ENCODE data around the gene ASTN2. TPM values are rescaled to one million over a fixed set of nuclear protein-coding genes. Genes with fewer than 3 reads are reported as not detected.

ASTN2 gene
- total RNA-seq, 2 donors from 2014 or later: 113 to 153 TPM

- WGBS: 68% methylated on average over 8 of the region's 8 CpGs
- H3K4me1 ChIP-seq (replicated peaks): no peaks in the 10 kb centered on the region
These were observed 331.3 kb downstream of the ASTN2 start for GRCh38 chr9:117083559-117083958.

GRCh38 chr9:117081641-117082317, 333.1 kb downstream of the ASTN2 start:
- Histone ChIP-seq H3K27ac (no peak overlapping the region), H3K36me3 (no peaks in the 10 kb centered on the region), H3K27me3 (replicated peaks; ENCODE audit: insufficient read depth) (no peaks in the 10 kb centered on the region), H3K4me3 (no peak overlapping the region), H3K9me3 (no peaks in the 10 kb centered on the region), H3K4me1 (replicated peaks) (no peaks in the 10 kb centered on the region)
- intact Hi-C loops (cut with DNase I): no loop called here
- 35% methylated on average over 5 of the region's 5 CpGs for WGBS
- DNase-seq (ENCODE audit: low spot score): no peak
- TF ChIP-seq POLR2AphosphoS5 (IDR thresholded peaks at IDR 0.05): no peak
- no peak for TF ChIP-seq CTCF (IDR thresholded peaks at IDR 0.05)
- no peak for TF ChIP-seq POLR2A (IDR thresholded peaks at IDR 0.05)

More at GRCh38 chr9:117083559-117083958, 331.3 kb downstream of the ASTN2 start:
- Histone ChIP-seq H3K4me3 (no peak overlapping the region), H3K36me3 (no peaks in the 10 kb centered on the region), H3K9me3 (no peaks in the 10 kb centered on the region), H3K27me3 (replicated peaks; ENCODE audit: insufficient read depth) (no peaks in the 10 kb centered on the region), H3K27ac (no peak overlapping the region)
- TF ChIP-seq POLR2AphosphoS5 (IDR thresholded peaks at IDR 0.05) (no peak), CTCF (IDR thresholded peaks at IDR 0.05) (no peak), POLR2A (IDR thresholded peaks at IDR 0.05) (no peak)
- DNase-seq (ENCODE audit: low spot score): no peak
- intact Hi-C loops (cut with DNase I): no loop called here

- no peaks in the 10 kb centered on the region for H3K4me1 ChIP-seq (replicated peaks)
- TF ChIP-seq POLR2A (IDR thresholded peaks at IDR 0.05): no peak
- no peak for TF ChIP-seq POLR2AphosphoS5 (IDR thresholded peaks at IDR 0.05)
- no peak for TF ChIP-seq CTCF (IDR thresholded peaks at IDR 0.05)
- no peaks in the 10 kb centered on the region for H3K27me3 ChIP-seq (replicated peaks; ENCODE audit: insufficient read depth)
- no peaks in the 10 kb centered on the region for H3K9me3 ChIP-seq
- H3K27ac ChIP-seq: no peak overlapping the region
- no peak overlapping the region for H3K4me3 ChIP-seq
- no peaks in the 10 kb centered on the region for H3K36me3 ChIP-seq
- intact Hi-C loops (cut with DNase I): no loop called here
- WGBS: 73% methylated on average over 2 of the region's 2 CpGs
- DNase-seq (ENCODE audit: low spot score): no peak
These were observed 334.0 kb downstream of the ASTN2 start for GRCh38 chr9:117080765-117081390.

- no peaks in the 10 kb centered on the region for H3K27me3 ChIP-seq (replicated peaks; ENCODE audit: insufficient read depth)
- no peak overlapping the region for H3K27ac ChIP-seq
- no peaks in the 10 kb centered on the region for H3K9me3 ChIP-seq
- 84% methylated on average over 8 of the region's 8 CpGs for WGBS
- no peaks in the 10 kb centered on the region for H3K36me3 ChIP-seq
- TF ChIP-seq POLR2AphosphoS5 (IDR thresholded peaks at IDR 0.05) (no peak), POLR2A (IDR thresholded peaks at IDR 0.05) (no peak), CTCF (IDR thresholded peaks at IDR 0.05) (no peak)
- no peaks in the 10 kb centered on the region for H3K4me1 ChIP-seq (replicated peaks)
- H3K4me3 ChIP-seq: no peak overlapping the region
- DNase-seq (ENCODE audit: low spot score): no peak
- intact Hi-C loops (cut with DNase I): no loop called here
These were observed 338.1 kb downstream of the ASTN2 start for GRCh38 chr9:117076571-117077290.

All from prostate gland (tissue), 2 donors.